ENCODE results near the gene SDCBP2.

The SDCBP2 gene

GRCh38 chr20:1281279-1282057 is 47.5 kb downstream of the SDCBP2 start:
- H3K4me2 ChIP-seq (ENCODE audit: low read length), result no peak overlapping the region

GRCh38 chr20:1280195-1281102 is 48.5 kb downstream of the SDCBP2 start:
- Histone ChIP-seq H3K9me3 (ENCODE audit: insufficient read depth, low read length) (no peaks in the 10 kb centered on the region), H3K27ac (ENCODE audit: low read length) (no peak overlapping the region)

More at GRCh38 chr20:1281279-1282057, 47.5 kb downstream of the SDCBP2 start:
- H3K27ac ChIP-seq (ENCODE audit: low read length), result no peak overlapping the region
- no peak overlapping the region for H3K4me3 ChIP-seq (ENCODE audit: low read length)
- H3K79me2 ChIP-seq (ENCODE audit: low read length), result no peaks in the 10 kb centered on the region
- H2AFZ ChIP-seq (ENCODE audit: low read depth, low read length), result no peak overlapping the region
- peaks cover 7% of the 10 kb centered on the region for H3K4me1 ChIP-seq (ENCODE audit: low read length)
- no peak overlapping the region for H3K9ac ChIP-seq (ENCODE audit: low read length)
- H3K9me3 ChIP-seq (ENCODE audit: insufficient read depth, low read length), result no peaks in the 10 kb centered on the region
- no peaks in the 10 kb centered on the region; the same call in 1 of the 2 replicates for H4K20me1 ChIP-seq (ENCODE audit: insufficient read depth, low read length)
- TF ChIP-seq CTCF (IDR thresholded peaks at IDR 0.05; ENCODE audit: low read depth, low read length), result no peak
- no peak for TF ChIP-seq EZH2phosphoT487 (IDR thresholded peaks at IDR 0.05; ENCODE audit: low read depth)
- no peaks in the 10 kb centered on the region for H3K27me3 ChIP-seq (ENCODE audit: low read depth, low read length)
- no peaks in the 10 kb centered on the region for H3K36me3 ChIP-seq (replicated peaks; ENCODE audit: low read depth, low read length)

GRCh38 chr20:1278993-1279392 is 49.9 kb downstream of the SDCBP2 start:
- Histone ChIP-seq H3K9me3 (ENCODE audit: insufficient read depth, low read length) (no peaks in the 10 kb centered on the region), H2AFZ (ENCODE audit: low read depth, low read length) (no peak overlapping the region), H3K79me2 (ENCODE audit: low read length) (no peaks in the 10 kb centered on the region), H3K27ac (ENCODE audit: low read length) (no peak overlapping the region), H3K36me3 (replicated peaks; ENCODE audit: low read depth, low read length) (no peaks in the 10 kb centered on the region), H3K4me2 (ENCODE audit: low read length) (no peak overlapping the region), H3K4me3 (ENCODE audit: low read length) (no peak overlapping the region), H3K4me1 (ENCODE audit: low read length) (peaks cover 7% of the 10 kb centered on the region), H3K27me3 (ENCODE audit: low read depth, low read length) (no peaks in the 10 kb centered on the region), H4K20me1 (ENCODE audit: insufficient read depth, low read length) (no peaks in the 10 kb centered on the region; the same call in 1 of the 2 replicates), H3K9ac (ENCODE audit: low read length) (no peak overlapping the region)
- TF ChIP-seq EZH2phosphoT487 (IDR thresholded peaks at IDR 0.05; ENCODE audit: low read depth) (no peak), CTCF (IDR thresholded peaks at IDR 0.05; ENCODE audit: low read depth, low read length) (no peak)

More at GRCh38 chr20:1280195-1281102, 48.5 kb downstream of the SDCBP2 start:
- TF ChIP-seq EZH2phosphoT487 (IDR thresholded peaks at IDR 0.05; ENCODE audit: low read depth), result no peak
- TF ChIP-seq CTCF (IDR thresholded peaks at IDR 0.05; ENCODE audit: low read depth, low read length), result no peak
- Histone ChIP-seq H4K20me1 (ENCODE audit: insufficient read depth, low read length) (no peaks in the 10 kb centered on the region; the same call in 1 of the 2 replicates), H3K27me3 (ENCODE audit: low read depth, low read length) (no peaks in the 10 kb centered on the region), H3K4me3 (ENCODE audit: low read length) (no peak overlapping the region), H2AFZ (ENCODE audit: low read depth, low read length) (no peak overlapping the region), H3K4me2 (ENCODE audit: low read length) (no peak overlapping the region), H3K4me1 (ENCODE audit: low read length) (peaks cover 7% of the 10 kb centered on the region), H3K9ac (ENCODE audit: low read length) (no peak overlapping the region), H3K36me3 (replicated peaks; ENCODE audit: low read depth, low read length) (no peaks in the 10 kb centered on the region), H3K79me2 (ENCODE audit: low read length) (no peaks in the 10 kb centered on the region)

Measured in OCI-LY3 (cell line).